Measurements from ENCODE around the gene ANKH.

Gene ANKH

DNA sequence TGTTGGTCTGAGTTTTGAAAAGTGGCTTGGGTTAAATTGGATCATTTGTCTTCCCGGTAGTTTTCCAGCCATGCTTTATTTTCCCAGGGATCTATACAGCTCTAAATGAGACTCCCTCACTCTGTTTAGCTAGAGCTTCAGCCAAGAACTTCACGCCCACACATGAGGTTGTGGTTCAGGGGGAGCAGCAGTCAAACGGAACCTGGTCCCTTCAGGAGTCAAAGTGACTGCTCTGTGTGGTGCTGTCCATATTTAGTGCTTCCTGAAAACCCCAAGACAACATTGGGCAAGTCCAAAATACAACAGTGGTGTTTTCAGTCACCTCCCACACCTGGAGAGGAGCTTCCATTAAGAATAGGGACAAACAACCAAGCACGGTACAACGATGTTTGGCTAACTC, 90.5 kb downstream of the ANKH start:
- TF ChIP-seq GATA3 (IDR thresholded peaks at IDR 0.05; ENCODE audit: low read depth, low read length) (no peak), GATA2 (IDR thresholded peaks at IDR 0.05; ENCODE audit: low read depth, low read length) (no peak)

DNA sequence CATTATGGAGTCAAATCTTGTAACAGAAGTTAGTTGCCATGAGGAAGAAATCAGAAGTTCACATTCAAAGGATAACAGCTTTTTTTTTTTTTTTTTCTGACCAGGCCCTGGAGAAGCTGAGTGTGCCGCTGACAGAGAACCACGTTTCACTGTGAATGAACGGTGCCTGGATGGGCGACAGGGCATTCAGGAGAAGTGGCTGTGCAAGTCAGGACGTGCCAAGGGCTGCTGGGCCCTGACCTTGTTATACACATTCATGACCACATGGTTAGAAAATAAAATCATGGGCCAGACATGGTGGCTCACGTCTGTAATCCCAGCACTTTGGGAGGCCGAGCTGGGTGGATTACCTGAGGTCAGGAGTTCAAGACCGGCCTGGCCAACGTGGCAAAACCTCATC, 91.6 kb downstream of the ANKH start:
- TF ChIP-seq GATA3 (IDR thresholded peaks at IDR 0.05; ENCODE audit: low read depth, low read length): no peak
- no peak for TF ChIP-seq GATA2 (IDR thresholded peaks at IDR 0.05; ENCODE audit: low read depth, low read length)

DNA sequence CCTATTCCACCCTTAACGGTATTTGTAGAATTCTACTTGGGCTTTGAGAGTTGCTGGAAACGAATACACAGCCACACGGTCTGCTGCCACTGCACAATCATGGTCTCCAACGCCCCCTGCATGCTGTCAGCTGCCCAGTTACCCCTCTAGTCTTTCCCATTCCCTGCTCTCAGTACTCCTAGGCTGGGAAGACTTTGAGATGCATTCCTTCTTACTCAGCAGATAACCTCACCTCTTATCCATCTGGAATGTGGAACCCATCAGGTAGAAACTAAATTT, 92.8 kb downstream of the ANKH start:
- TF ChIP-seq GATA2 (IDR thresholded peaks at IDR 0.05; ENCODE audit: low read depth, low read length): no peak
- no peak for TF ChIP-seq GATA3 (IDR thresholded peaks at IDR 0.05; ENCODE audit: low read depth, low read length)

DNA sequence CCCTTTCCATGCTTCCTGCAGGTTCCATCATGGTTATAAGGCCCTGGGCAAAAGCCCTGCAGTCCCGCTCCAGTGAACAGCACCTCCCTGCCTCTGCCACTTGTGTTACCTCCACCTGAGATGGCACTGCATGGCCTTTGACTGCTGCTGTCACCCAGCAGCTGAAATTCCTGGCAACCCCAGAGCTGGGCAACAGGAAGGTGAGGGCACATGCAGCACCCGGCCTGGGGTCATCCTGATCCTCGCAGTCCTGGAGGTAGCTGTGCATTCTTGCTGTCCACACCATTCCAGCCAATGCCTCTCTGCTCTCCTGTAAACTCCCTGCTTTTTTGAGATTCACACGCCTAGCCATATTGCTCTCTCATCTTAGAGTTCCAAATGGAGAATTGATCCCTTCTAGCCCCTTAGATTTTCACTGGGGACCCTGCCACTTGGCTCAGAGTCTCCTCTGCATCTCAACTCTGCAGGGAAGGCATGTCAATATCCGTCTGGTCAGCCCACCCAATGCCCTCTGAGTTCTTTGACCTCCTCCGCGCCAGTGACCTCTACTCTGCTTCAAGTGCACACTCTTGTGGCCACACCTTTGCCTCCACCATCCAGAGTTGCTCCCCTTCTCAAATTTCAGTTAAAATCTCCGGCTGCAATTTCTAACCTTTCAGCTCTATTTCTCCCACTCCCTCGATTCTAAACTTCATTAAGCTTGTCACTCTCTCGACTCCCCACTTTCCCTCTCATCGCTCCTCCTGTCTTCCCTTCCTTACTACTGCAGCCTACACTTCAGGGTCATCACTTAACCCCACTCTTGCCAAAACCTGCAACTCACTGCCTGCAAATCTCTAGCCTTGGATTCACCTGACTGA, 93.4 kb downstream of the ANKH start:
- TF ChIP-seq GATA3 (IDR thresholded peaks at IDR 0.05; ENCODE audit: low read depth, low read length) (no peak), GATA2 (IDR thresholded peaks at IDR 0.05; ENCODE audit: low read depth, low read length) (no peak)

DNA sequence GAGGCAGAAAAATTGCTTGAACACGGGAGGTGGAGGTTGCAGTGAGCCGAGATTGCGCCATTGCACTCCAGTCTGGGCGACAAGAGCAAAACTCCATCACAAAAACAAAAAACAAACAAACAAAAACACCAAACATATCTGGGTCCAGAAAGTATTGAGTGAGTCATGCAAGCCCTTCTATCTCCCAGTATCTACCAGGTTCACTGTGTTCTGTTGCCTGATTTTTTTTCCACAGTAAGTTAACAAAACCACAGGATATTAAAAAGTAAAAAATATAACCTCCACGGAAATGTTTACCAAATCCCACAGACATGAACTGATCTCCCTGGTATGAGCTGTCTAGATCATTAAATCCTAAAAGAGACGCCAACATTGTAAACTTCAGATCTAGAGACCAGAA, 94.4 kb downstream of the ANKH start:
- TF ChIP-seq GATA3 (IDR thresholded peaks at IDR 0.05; ENCODE audit: low read depth, low read length) (no peak), GATA2 (IDR thresholded peaks at IDR 0.05; ENCODE audit: low read depth, low read length) (no peak)

DNA sequence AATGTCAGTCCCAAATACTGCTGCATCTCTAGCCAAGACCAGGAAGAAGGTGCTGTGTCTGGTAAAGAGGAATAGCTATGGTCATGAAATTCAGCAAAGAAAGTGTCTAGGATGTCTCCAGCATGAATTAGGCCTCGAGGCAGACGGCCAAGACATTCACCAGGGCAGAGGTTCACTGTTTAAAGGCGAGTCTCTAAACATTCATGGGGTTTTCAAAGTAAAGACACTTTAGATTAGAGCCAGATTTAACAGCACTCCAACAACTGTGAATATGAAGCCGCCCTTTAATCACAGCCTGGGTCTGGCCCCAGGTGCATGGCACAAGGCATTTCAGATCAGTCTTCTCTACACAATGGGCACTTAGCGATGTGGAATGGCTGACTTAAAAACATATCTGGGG, 95.0 kb downstream of the ANKH start:
- TF ChIP-seq GATA3 (IDR thresholded peaks at IDR 0.05; ENCODE audit: low read depth, low read length) (no peak), GATA2 (IDR thresholded peaks at IDR 0.05; ENCODE audit: low read depth, low read length) (no peak)

DNA sequence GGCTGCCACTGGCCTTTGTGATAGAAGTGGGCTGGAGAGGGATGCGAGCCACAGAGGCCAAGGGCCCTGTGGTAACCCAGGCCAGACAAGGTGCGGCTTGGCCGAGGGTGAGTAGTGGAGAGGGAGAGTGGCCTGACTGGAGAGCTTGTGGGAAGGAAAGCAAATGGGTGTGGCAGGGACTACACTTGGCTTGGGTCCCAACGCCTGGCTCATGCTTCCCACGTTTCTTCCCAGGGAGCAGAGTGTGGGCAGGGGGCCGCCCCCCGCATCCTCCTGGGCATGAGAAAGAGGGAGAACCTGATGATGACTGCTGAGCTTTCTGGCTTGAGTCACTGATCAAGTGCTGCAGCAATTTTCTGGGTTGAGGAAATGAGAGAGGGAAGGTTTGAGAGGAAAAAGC, 95.7 kb downstream of the ANKH start:
- TF ChIP-seq GATA3 (IDR thresholded peaks at IDR 0.05; ENCODE audit: low read depth, low read length) (no peak), GATA2 (IDR thresholded peaks at IDR 0.05; ENCODE audit: low read depth, low read length) (no peak)

DNA sequence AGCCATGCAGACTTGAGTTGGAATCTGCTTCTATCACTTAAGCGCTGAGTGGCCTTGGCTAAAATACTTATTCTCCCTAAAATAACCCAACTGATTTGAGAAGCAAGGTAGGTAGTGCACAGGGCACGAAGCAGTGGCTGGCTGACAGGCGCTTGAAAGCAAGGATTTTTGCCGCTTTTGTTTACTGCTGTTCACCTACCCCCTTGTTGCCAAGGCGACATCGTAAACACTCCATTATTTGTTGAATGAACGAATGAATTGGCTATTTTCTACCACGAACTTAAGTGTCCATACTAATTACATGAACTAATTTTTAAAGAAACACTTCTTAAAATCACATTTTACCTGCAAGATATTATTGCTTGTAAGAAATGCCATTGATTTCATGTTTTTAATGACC, 98.0 kb downstream of the ANKH start:
- TF ChIP-seq GATA2 (IDR thresholded peaks at IDR 0.05; ENCODE audit: low read depth, low read length) (no peak), GATA3 (IDR thresholded peaks at IDR 0.05; ENCODE audit: low read depth, low read length) (no peak)

DNA sequence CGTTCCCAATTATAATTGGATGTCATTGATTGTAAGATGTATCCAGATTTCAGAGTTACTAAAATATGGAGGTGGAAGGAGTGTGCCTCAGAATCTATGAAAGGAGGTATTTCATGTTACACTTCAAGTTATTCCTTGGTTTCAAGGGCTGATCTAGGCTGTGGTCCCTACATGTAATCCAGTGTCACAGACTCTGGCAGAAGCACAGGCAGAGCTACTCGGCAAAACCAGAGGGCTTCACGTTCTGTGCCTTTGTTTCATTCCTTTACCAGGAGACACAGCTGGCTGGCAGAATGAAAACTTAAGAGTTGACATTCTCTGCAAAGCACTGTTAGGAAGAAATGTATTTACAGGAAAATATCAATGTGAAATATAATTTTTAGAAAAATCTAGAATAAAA, 99.6 kb downstream of the ANKH start:
- TF ChIP-seq GATA3 (IDR thresholded peaks at IDR 0.05; ENCODE audit: low read depth, low read length) (no peak), GATA2 (IDR thresholded peaks at IDR 0.05; ENCODE audit: low read depth, low read length) (no peak)

DNA sequence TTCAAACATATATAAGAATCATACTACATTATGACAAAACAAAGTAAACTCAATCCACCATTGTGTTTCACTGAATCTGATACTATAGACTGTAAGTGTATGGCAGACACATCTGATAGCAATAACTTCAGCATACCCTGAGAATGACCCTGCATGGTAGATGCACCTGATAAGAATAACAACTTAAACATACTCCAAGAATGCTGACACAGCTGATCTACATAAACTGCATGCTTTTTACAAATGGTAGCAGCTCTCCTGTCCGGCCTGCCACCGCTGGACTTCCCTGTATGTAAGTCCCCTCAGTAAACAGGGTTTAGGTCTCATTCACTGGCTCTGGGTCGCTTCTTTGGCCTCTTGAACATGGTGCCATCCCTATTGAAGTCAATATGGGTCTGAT, 100.4 kb downstream of the ANKH start:
- no peak for TF ChIP-seq GATA3 (IDR thresholded peaks at IDR 0.05; ENCODE audit: low read depth, low read length)
- no peak for TF ChIP-seq GATA2 (IDR thresholded peaks at IDR 0.05; ENCODE audit: low read depth, low read length)

DNA sequence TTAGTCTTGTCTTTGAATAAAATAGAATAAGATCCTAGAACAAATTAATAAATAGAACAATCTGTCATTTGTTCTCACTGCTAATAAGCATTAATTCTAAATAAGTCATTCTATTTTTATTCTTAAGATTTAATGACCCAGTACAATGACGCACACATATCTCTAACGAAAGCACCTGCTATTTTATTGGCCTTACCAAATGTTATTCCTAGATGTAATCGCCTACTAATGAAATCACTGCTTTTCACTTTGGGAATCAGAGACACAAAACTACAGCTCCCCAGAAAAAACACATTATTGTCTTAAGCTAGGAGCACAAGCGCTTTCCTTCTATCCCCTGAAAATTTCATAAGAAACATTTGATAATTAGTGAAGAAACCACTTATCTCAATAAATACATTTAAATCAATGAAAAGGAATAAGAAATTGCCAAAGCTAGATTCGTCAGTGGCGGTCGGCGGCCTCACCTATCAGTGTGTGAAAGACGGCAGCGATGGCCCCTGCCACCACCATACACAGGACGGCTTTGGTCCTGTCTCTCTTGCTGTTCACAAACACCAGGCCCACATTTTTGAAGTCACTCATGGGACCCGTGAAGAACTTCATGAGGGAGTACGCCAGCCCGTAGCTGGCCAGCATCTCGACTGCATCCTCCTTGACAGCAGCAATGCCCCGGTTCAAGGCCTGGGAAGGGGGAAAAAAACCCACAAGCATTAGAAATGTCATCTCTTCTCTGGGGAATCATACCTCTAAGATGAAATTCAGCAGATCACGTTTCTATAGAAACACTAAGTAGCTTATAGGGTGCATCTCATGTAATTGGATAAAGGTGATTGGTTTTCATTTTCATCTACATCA, 102.8 kb downstream of the ANKH start:
- TF ChIP-seq GATA2 (IDR thresholded peaks at IDR 0.05; ENCODE audit: low read depth, low read length) (no peak), GATA3 (IDR thresholded peaks at IDR 0.05; ENCODE audit: low read depth, low read length) (no peak)

DNA sequence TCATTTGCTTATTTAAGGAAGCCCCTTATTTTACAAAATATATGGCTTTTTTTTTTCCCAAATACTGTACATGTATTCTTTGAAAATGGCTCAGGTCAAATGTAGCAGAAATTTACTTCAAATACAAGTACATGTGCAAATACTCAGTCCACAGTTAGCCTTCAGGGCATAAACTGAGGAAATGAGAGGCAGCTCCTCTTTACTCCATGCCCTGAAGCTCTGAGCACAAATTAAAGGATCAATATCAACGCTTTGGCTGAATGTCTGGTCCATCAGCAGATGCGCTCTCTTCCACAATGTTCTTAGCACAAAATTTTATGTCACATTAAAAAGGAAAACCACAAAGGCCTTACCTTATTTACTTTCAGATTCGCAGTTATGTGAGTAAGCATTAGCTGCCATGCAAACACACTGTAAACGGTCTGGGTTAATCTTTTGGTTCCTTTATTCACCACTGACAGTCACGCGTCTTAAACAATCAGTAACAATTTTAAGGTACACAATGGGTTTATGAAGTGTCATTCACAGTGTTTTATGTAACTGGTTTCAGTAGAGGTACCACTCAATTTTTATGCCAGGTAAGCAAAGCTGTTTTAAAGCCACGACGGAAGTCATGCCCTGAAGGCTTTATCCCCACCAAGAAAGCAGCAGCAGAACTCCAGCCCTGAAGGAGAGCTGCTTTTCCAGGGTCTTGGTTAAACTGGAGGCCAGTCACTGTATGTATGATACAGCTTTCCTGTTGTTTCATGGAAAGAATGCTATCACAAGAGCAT, 103.7 kb downstream of the ANKH start:
- no peak for TF ChIP-seq GATA2 (IDR thresholded peaks at IDR 0.05; ENCODE audit: low read depth, low read length)
- no peak for TF ChIP-seq GATA3 (IDR thresholded peaks at IDR 0.05; ENCODE audit: low read depth, low read length)

DNA sequence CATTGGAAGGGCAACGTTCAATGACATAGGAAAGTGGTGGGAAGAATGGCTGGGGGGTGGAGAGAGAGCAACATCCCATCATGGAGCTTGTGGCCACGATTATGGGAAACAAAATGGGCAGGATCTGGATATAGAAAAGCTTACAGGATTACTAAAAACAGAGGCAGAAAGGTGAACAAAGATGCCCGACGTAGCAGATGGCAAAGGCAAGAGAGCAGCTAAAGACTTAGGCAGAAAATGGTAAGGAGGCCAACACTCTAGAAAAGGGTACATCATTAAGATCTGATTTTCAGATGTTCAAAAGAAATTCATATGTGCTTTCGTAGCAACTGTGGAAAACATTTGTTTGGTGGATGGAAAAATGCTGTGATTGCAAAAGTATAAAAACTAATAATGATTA, 104.5 kb downstream of the ANKH start:
- no peak for TF ChIP-seq GATA2 (IDR thresholded peaks at IDR 0.05; ENCODE audit: low read depth, low read length)
- TF ChIP-seq GATA3 (IDR thresholded peaks at IDR 0.05; ENCODE audit: low read depth, low read length): no peak

DNA sequence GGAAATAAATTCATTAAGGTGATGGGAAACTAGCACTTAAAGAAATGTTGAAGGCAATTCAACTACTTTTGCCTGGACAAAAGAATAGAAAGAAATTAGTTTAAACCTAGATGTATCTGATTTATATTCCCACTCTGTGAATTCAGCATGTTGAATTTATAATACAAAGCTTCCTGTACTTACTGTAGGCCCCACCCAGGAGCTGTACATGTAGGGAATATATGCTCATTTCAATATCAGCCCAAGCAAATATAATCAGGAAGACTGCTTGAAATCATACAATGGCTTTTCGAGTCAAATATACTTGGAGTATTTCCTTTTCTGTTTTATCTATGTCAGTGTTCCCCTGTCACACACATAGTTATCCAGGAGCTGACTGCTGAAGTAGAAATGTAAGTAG, 105.0 kb downstream of the ANKH start:
- no peak for TF ChIP-seq GATA2 (IDR thresholded peaks at IDR 0.05; ENCODE audit: low read depth, low read length)
- no peak for TF ChIP-seq GATA3 (IDR thresholded peaks at IDR 0.05; ENCODE audit: low read depth, low read length)
